Measurements from ENCODE around the gene SH3BP1.

DNA sequence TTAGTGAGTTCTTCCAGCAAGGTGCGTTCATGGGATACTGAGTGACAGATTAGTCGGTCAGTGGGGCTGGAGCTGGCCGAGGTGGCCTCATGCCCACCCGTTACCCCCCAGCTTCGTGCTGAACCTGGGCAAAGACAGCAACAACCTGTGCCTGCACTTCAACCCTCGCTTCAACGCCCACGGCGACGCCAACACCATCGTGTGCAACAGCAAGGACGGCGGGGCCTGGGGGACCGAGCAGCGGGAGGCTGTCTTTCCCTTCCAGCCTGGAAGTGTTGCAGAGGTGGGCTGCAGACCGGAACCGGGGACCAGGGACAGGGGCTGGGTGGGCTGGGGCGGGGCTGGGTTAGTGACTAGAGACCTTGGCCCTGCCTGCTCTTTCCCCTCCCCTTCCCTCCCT lies 38.9 kb downstream of the SH3BP1 start:
- TF ChIP-seq, protein P1, sequence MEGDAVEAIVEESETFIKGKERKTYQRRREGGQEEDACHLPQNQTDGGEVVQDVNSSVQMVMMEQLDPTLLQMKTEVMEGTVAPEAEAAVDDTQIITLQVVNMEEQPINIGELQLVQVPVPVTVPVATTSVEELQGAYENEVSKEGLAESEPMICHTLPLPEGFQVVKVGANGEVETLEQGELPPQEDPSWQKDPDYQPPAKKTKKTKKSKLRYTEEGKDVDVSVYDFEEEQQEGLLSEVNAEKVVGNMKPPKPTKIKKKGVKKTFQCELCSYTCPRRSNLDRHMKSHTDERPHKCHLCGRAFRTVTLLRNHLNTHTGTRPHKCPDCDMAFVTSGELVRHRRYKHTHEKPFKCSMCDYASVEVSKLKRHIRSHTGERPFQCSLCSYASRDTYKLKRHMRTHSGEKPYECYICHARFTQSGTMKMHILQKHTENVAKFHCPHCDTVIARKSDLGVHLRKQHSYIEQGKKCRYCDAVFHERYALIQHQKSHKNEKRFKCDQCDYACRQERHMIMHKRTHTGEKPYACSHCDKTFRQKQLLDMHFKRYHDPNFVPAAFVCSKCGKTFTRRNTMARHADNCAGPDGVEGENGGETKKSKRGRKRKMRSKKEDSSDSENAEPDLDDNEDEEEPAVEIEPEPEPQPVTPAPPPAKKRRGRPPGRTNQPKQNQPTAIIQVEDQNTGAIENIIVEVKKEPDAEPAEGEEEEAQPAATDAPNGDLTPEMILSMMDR (IDR thresholded peaks at IDR 0.05; ENCODE audit: insufficient read depth, low read length, poor library complexity, severe bottlenecking) = no peak
- TF ChIP-seq EZH2phosphoT487 (conservative IDR thresholded peaks at IDR 0.05; ENCODE audit: low read length) = no peak
